ENCODE measurements around the gene KIFAP3.
"Not testable (repeated sequence)": the region's sequence is repeated elsewhere in the genome, so short reads cannot be mapped to it uniquely, and the experiment has no call there.

Gene KIFAP3

GRCh38 chr1:170073893-170074249, 624 bp downstream of the KIFAP3 start:
- TF ChIP-seq CTCF (conservative IDR thresholded peaks at IDR 0.05; ENCODE audit: low read depth, low read length), result no peak
- no peak for DNase-seq (ENCODE audit: low read depth)
- H3K4me3 ChIP-seq (ENCODE audit: low read length), result peak overlapping the region; percentile 90

GRCh38 chr1:170071378-170071777, 3.1 kb downstream of the KIFAP3 start:
- DNase-seq (ENCODE audit: low read depth), result no peak
- H3K4me3 ChIP-seq (ENCODE audit: low read length), result no peak overlapping the region

GRCh38 chr1:170068923-170069322, 5.6 kb downstream of the KIFAP3 start:
- no peak for DNase-seq (ENCODE audit: low read depth)
- TF ChIP-seq CTCF (conservative IDR thresholded peaks at IDR 0.05; ENCODE audit: low read depth, low read length), result no peak
- H3K4me3 ChIP-seq (ENCODE audit: low read length), result no peak overlapping the region

More at GRCh38 chr1:170071378-170071777, 3.1 kb downstream of the KIFAP3 start:
- TF ChIP-seq CTCF (conservative IDR thresholded peaks at IDR 0.05; ENCODE audit: low read depth, low read length), result no peak

- DNase-seq (ENCODE audit: low read depth), result no peak
- TF ChIP-seq CTCF (conservative IDR thresholded peaks at IDR 0.05; ENCODE audit: low read depth, low read length), result no peak
- no peak overlapping the region for H3K4me3 ChIP-seq (ENCODE audit: low read length)
Measured at GRCh38 chr1:170067253-170067819, 7.2 kb downstream of the KIFAP3 start.

- no peak for DNase-seq (ENCODE audit: low read depth)
Measured at GRCh38 chr1:170064821-170065220, 9.7 kb downstream of the KIFAP3 start.

GRCh38 chr1:170063109-170063826, 11.2 kb downstream of the KIFAP3 start:
- no peak overlapping the region for H3K4me3 ChIP-seq (ENCODE audit: low read length)
- no peak for TF ChIP-seq CTCF (conservative IDR thresholded peaks at IDR 0.05; ENCODE audit: low read depth, low read length)
- no peak for DNase-seq (ENCODE audit: low read depth)

More at GRCh38 chr1:170064821-170065220, 9.7 kb downstream of the KIFAP3 start:
- no peak for TF ChIP-seq CTCF (conservative IDR thresholded peaks at IDR 0.05; ENCODE audit: low read depth, low read length)
- H3K4me3 ChIP-seq (ENCODE audit: low read length), result no peak overlapping the region

GRCh38 chr1:170061676-170062075, 12.8 kb downstream of the KIFAP3 start:
- not testable (repeated sequence) for H3K4me3 ChIP-seq (ENCODE audit: low read length); DNase-seq (ENCODE audit: low read depth)

GRCh38 chr1:170060015-170060520, 14.4 kb downstream of the KIFAP3 start:
- DNase-seq (ENCODE audit: low read depth); H3K4me3 ChIP-seq (ENCODE audit: low read length): not testable (repeated sequence)
